Muscle of leg (tissue), 11 donors: ENCODE measurements around the gene CDC42BPA. TPM values are rescaled to one million over a fixed set of nuclear protein-coding genes. Genes with fewer than 3 reads are reported as not detected.
"Not testable (repeated sequence)": the region's sequence is repeated elsewhere in the genome, so short reads cannot be mapped to it uniquely, and the experiment has no call there.

Source experiments
- DNase-seq: peaks from one replicate; pipeline ENCODE4 v3.0.0; 2013
- H3K27ac ChIP-seq: one replicate; pipeline ENCODE4 v1.5.1; 2013; ENCODE audit warnings: mild to moderate bottlenecking, low read length, control low read depth
- H3K27me3 ChIP-seq: one replicate; pipeline ENCODE4 v1.6.1; 2013; ENCODE audit warnings: low read length; ENCODE audit not compliant: control insufficient read depth, insufficient read depth
- H3K36me3 ChIP-seq: one replicate; pipeline ENCODE4 v1.6.1; 2013; ENCODE audit warnings: low read length; ENCODE audit not compliant: control insufficient read depth, insufficient read depth
- H3K4me1 ChIP-seq: one replicate; pipeline ENCODE4 v1.6.1; 2013; ENCODE audit warnings: low read length; ENCODE audit not compliant: control insufficient read depth, insufficient read depth
- H3K4me3 ChIP-seq: one replicate; pipeline ENCODE4 v1.5.1; 2013; ENCODE audit warnings: low read length, control low read depth
- H3K9me3 ChIP-seq: replicated peaks from 2 replicates; pipeline ENCODE4 v1.6.1; 2013; ENCODE audit warnings: low read depth, low read length; ENCODE audit not compliant: control insufficient read depth
- WGBS: methylation state at CpG from one replicate; pipeline ENCODE4 v1.1.5; 2013; ENCODE audit warnings: missing lambda C conversion rate; ENCODE audit not compliant: insufficient coverage; 5-methylcytosine and 5-hydroxymethylcytosine counted together
- polyA plus RNA-seq, 8 donors: library from polyadenylated mRNA; unstranded; fragments of 120-200 nt; gene quantifications; one replicate each; pipeline versions ENCODE4 v1.2.1 to v1.2.3, GENCODE V29; 2013; ENCODE audit warnings: inconsistent platforms in 1 of 8, low replicate concordance in 1 of 8; ENCODE audit not compliant: insufficient read length in 8 of 8, insufficient read depth in 1 of 8
- total RNA-seq: library from RNA; stranded (reverse); fragments of 120-200 nt; gene quantifications from one replicate; pipeline ENCODE4 v1.2.4, GENCODE V29; 2013

The CDC42BPA gene
- total and polyA plus RNA-seq, 9 donors = 22.0 to 38.2 (median 29.3) TPM

- WGBS = no CpG with 5 or more reads among the region's 4 CpGs
- Histone ChIP-seq H3K4me3 (no peak overlapping the region), H3K27me3 (no peaks in the 10 kb centered on the region), H3K27ac (no peak overlapping the region), H3K9me3 (no peaks in the 10 kb centered on the region), H3K4me1 (peaks cover 3% of the 10 kb centered on the region), H3K36me3 (no peaks in the 10 kb centered on the region)
- DNase-seq = no peak
Measured at GRCh38 chr1:227297073-227297793, 21.1 kb downstream of the CDC42BPA start.

- DNase-seq = no peak
- Histone ChIP-seq H3K4me1 (peaks cover 3% of the 10 kb centered on the region), H3K27ac (no peak overlapping the region), H3K9me3 (no peaks in the 10 kb centered on the region), H3K4me3 (no peak overlapping the region), H3K27me3 (no peaks in the 10 kb centered on the region), H3K36me3 (no peaks in the 10 kb centered on the region)
- 31% methylated on average over 2 of the region's 3 CpGs for WGBS
Measured at GRCh38 chr1:227295609-227296008, 22.7 kb downstream of the CDC42BPA start.

GRCh38 chr1:227285745-227286144 is 32.5 kb downstream of the CDC42BPA start:
- WGBS = 92% methylated on average over 1 of the region's 2 CpGs
- Histone ChIP-seq H3K4me1 (no peaks in the 10 kb centered on the region), H3K27me3 (no peaks in the 10 kb centered on the region), H3K27ac (no peak overlapping the region), H3K36me3 (peaks cover 8% of the 10 kb centered on the region), H3K4me3 (no peak overlapping the region), H3K9me3 (peaks cover 16% of the 10 kb centered on the region)
- no peak for DNase-seq

GRCh38 chr1:227281371-227281770 is 36.9 kb downstream of the CDC42BPA start:
- H3K4me1 ChIP-seq = no peaks in the 10 kb centered on the region
- 100% methylated on average over 1 of the region's 1 CpG for WGBS
- no peak for DNase-seq
- H3K27ac ChIP-seq = no peak overlapping the region
- no peak overlapping the region for H3K4me3 ChIP-seq
- H3K9me3 ChIP-seq = peaks cover 14% of the 10 kb centered on the region
- H3K36me3 ChIP-seq = peaks cover 8% of the 10 kb centered on the region
- H3K27me3 ChIP-seq = no peaks in the 10 kb centered on the region

GRCh38 chr1:227280836-227281235 is 37.5 kb downstream of the CDC42BPA start:
- no peak for DNase-seq
- Histone ChIP-seq H3K9me3 (peaks cover 8% of the 10 kb centered on the region), H3K4me3 (no peak overlapping the region), H3K36me3 (peaks cover 6% of the 10 kb centered on the region), H3K4me1 (no peaks in the 10 kb centered on the region), H3K27me3 (no peaks in the 10 kb centered on the region), H3K27ac (no peak overlapping the region)
- no CpG with 5 or more reads among the region's 1 CpG for WGBS

- not testable (repeated sequence) for DNase-seq, H3K9me3 ChIP-seq, H3K27ac ChIP-seq, H3K36me3 ChIP-seq, H3K4me1 ChIP-seq, H3K4me3 ChIP-seq, H3K27me3 ChIP-seq
- 96% methylated on average over 38 of the region's 44 CpGs for WGBS
Measured at GRCh38 chr1:227276156-227276693, 42.1 kb downstream of the CDC42BPA start.

GRCh38 chr1:227273557-227273956 is 44.7 kb downstream of the CDC42BPA start:
- Histone ChIP-seq H3K36me3 (no peaks in the 10 kb centered on the region), H3K4me3 (no peak overlapping the region), H3K9me3 (no peaks in the 10 kb centered on the region), H3K27me3 (no peaks in the 10 kb centered on the region), H3K27ac (no peak overlapping the region), H3K4me1 (no peaks in the 10 kb centered on the region)
- no CpG with 5 or more reads among the region's 2 CpGs for WGBS
- DNase-seq = peak; percentile 27

GRCh38 chr1:227272428-227272827 is 45.9 kb downstream of the CDC42BPA start:
- Histone ChIP-seq H3K4me1 (no peaks in the 10 kb centered on the region), H3K27me3 (no peaks in the 10 kb centered on the region), H3K36me3 (no peaks in the 10 kb centered on the region), H3K9me3 (no peaks in the 10 kb centered on the region), H3K27ac (no peak overlapping the region), H3K4me3 (no peak overlapping the region)
- no peak for DNase-seq

GRCh38 chr1:227270554-227270953 is 47.7 kb downstream of the CDC42BPA start:
- 100% methylated on average over 1 of the region's 2 CpGs for WGBS
- no peaks in the 10 kb centered on the region for H3K4me1 ChIP-seq
- no peaks in the 10 kb centered on the region for H3K9me3 ChIP-seq
- no peaks in the 10 kb centered on the region for H3K27me3 ChIP-seq
- DNase-seq = no peak
- no peak overlapping the region for H3K4me3 ChIP-seq
- H3K36me3 ChIP-seq = no peaks in the 10 kb centered on the region
- H3K27ac ChIP-seq = no peak overlapping the region

GRCh38 chr1:227268943-227269342 is 49.3 kb downstream of the CDC42BPA start:
- Histone ChIP-seq H3K36me3 (no peaks in the 10 kb centered on the region), H3K4me3 (no peak overlapping the region), H3K27ac (no peak overlapping the region), H3K27me3 (no peaks in the 10 kb centered on the region), H3K4me1 (no peaks in the 10 kb centered on the region), H3K9me3 (no peaks in the 10 kb centered on the region)
- DNase-seq = no peak
- WGBS = no CpG with 5 or more reads among the region's 1 CpG
